Liver (tissue), 9 donors: ENCODE data around the gene ATP5PD. TPM values are rescaled to one million over a fixed set of nuclear protein-coding genes. Genes with fewer than 3 reads are reported as not detected.

Experiments used
- DNase-seq: peaks from one replicate; pipeline ENCODE4 v3.0.0-alpha.2; 2017; ENCODE audit warnings: low spot score
- H3K27ac ChIP-seq, 2 donors: one replicate each; pipeline ENCODE4 v1.7.0; 2013; ENCODE audit warnings: inconsistent platforms in 2 of 2, low read length in 2 of 2, control low read depth in 1 of 2, low read depth in 1 of 2, mild to moderate bottlenecking in 1 of 2
- H3K27me3 ChIP-seq, 4 donors: one replicate each; pipeline versions ENCODE4 v1.6.1 to v1.7.0; 2013; ENCODE audit warnings: low read length in 3 of 4, inconsistent platforms in 1 of 4, mild to moderate bottlenecking in 1 of 4, moderate library complexity in 1 of 4; ENCODE audit not compliant: control insufficient read depth in 4 of 4, insufficient read depth in 4 of 4
- H3K36me3 ChIP-seq, 4 donors: one replicate each; pipeline versions ENCODE4 v1.6.1 to v1.7.0; 2013; ENCODE audit warnings: low read length in 3 of 4, mild to moderate bottlenecking in 3 of 4, low read depth in 1 of 4, moderate library complexity in 1 of 4; ENCODE audit not compliant: control insufficient read depth in 4 of 4, insufficient read depth in 3 of 4
- H3K4me1 ChIP-seq, 4 donors: one replicate each; pipeline versions ENCODE4 v1.6.1 to v1.7.0; 2013; ENCODE audit warnings: low read length in 3 of 4, mild to moderate bottlenecking in 3 of 4, moderate library complexity in 1 of 4; ENCODE audit not compliant: control insufficient read depth in 4 of 4, insufficient read depth in 4 of 4
- H3K4me3 ChIP-seq, 3 donors: one replicate each; pipeline versions ENCODE4 v1.6.1 to v1.7.0; 2013; ENCODE audit warnings: low read length in 3 of 3, control low read depth in 1 of 3, low read depth in 1 of 3, mild to moderate bottlenecking in 1 of 3
- H3K9ac ChIP-seq, 2 donors: one replicate each; pipeline ENCODE4 v1.7.0; 2013; ENCODE audit warnings: low read length in 2 of 2, mild to moderate bottlenecking in 2 of 2, moderate library complexity in 2 of 2, control low read depth in 1 of 2, low read depth in 1 of 2
- H3K9me3 ChIP-seq, 4 donors: one replicate each; pipeline versions ENCODE4 v1.6.1 to v1.7.0; 2013; ENCODE audit warnings: low read length in 3 of 4; ENCODE audit not compliant: control insufficient read depth in 4 of 4
- EGR1 ChIP-seq, 2 donors: IDR thresholded peaks; 2 replicates each; pipeline ENCODE4 v1.6.1; 2016 to 2018; ENCODE audit warnings: antibody characterized with exemption in 2 of 2, low read depth in 2 of 2
- FOXA1 ChIP-seq: IDR thresholded peaks from 2 replicates; pipeline ENCODE4 v1.6.1; 2016; ENCODE audit warnings: antibody characterized with exemption
- FOXA2 ChIP-seq: IDR thresholded peaks from 2 replicates; pipeline ENCODE4 v1.6.1; 2016; ENCODE audit warnings: antibody characterized with exemption
- GABPA ChIP-seq, 2 donors: IDR thresholded peaks in 1 of 2; conservative IDR thresholded peaks in 1 of 2; 2 replicates each; pipeline ENCODE4 v1.6.1; 2016; ENCODE audit warnings: antibody characterized with exemption in 2 of 2, mild to moderate bottlenecking in 1 of 2, moderate library complexity in 1 of 2
- HNF4A ChIP-seq, 2 donors: conservative IDR thresholded peaks; 2 replicates each; pipeline ENCODE4 v1.6.1; 2016; ENCODE audit warnings: antibody characterized with exemption in 2 of 2, mild to moderate bottlenecking in 2 of 2
- HNF4G ChIP-seq: IDR thresholded peaks from 2 replicates; pipeline ENCODE4 v1.6.1; 2016; ENCODE audit warnings: antibody characterized with exemption
- JUND ChIP-seq, 2 donors: IDR thresholded peaks; 2 replicates each; pipeline ENCODE4 v1.6.1; 2016; ENCODE audit warnings: antibody characterized with exemption in 2 of 2
- NR2F2 ChIP-seq: IDR thresholded peaks from 2 replicates; pipeline ENCODE4 v1.6.1; 2016; ENCODE audit warnings: antibody characterized with exemption
- RAD21 ChIP-seq, 2 donors: IDR thresholded peaks; 2 replicates each; pipeline ENCODE4 v1.6.1; 2016; ENCODE audit warnings: antibody characterized with exemption in 2 of 2, mild to moderate bottlenecking in 2 of 2
- REST ChIP-seq: IDR thresholded peaks from 2 replicates; pipeline ENCODE4 v1.6.1; 2016; ENCODE audit warnings: antibody characterized with exemption, mild to moderate bottlenecking
- RXRA ChIP-seq, 2 donors: IDR thresholded peaks; 2 replicates each; pipeline ENCODE4 v1.6.1; 2017 to 2018; ENCODE audit warnings: antibody characterized with exemption in 2 of 2, mild to moderate bottlenecking in 1 of 2
- SP1 ChIP-seq: IDR thresholded peaks from 2 replicates; pipeline ENCODE4 v1.6.1; 2018; ENCODE audit warnings: antibody characterized with exemption, mild to moderate bottlenecking
- TAF1 ChIP-seq: conservative IDR thresholded peaks from 2 replicates; pipeline ENCODE4 v1.6.1; 2016; ENCODE audit warnings: antibody characterized with exemption, mild to moderate bottlenecking
- YY1 ChIP-seq: IDR thresholded peaks from 2 replicates; pipeline ENCODE4 v1.6.1; 2016; ENCODE audit warnings: antibody characterized with exemption, mild to moderate bottlenecking
- ZBTB33 ChIP-seq: IDR thresholded peaks from 2 replicates; pipeline ENCODE4 v1.6.1; 2016; ENCODE audit warnings: antibody characterized with exemption
- WGBS: extraction: QIAGEN DNeasy Blood & Tissue Kit; methylation state at CpG from one replicate; pipeline ENCODE4 v1.1.7; 2013; 5-methylcytosine and 5-hydroxymethylcytosine counted together
- polyA plus RNA-seq, 2 donors: library from polyadenylated mRNA; stranded (reverse) in 1 of 2; unstranded in 1 of 2; fragments of 200-250 nt in 1 of 2; fragments of >200 nt in 1 of 2; fragmentation: Nextera tagmentation in 1 of 2; extraction: Ambion mirVana in 1 of 2; gene quantifications; one replicate each; pipeline versions ENCODE4 v1.2.1 to v1.2.3, GENCODE V29; 2013 to 2015
- total RNA-seq, 2 donors: library from RNA; depleted of rRNA; stranded (reverse); fragments of >200 nt; gene quantifications; one replicate each; pipeline ENCODE4 v1.2.3, GENCODE V29; 2014
- TF ChIP-seq, protein P1 (sequence below): IDR thresholded peaks from 2 replicates; pipeline ENCODE4 v1.6.1; 2016; ENCODE audit warnings: antibody characterized with exemption
- TF ChIP-seq, protein P2 (sequence below): fragments of 150-350 bp; IDR thresholded peaks from 2 replicates; pipeline ENCODE4 v1.5.1; 2017; ENCODE audit warnings: improper control_type of control experiment, low read depth, low read length; ENCODE audit not compliant: missing input control
- TF ChIP-seq, protein P3 (sequence below): IDR thresholded peaks from 2 replicates; pipeline ENCODE4 v1.6.1; 2016; ENCODE audit warnings: antibody characterized with exemption
- donor health status: healthy.
- donor health status: healthy.
- donor health status: healthy.
- donor health status: healthy.
- donor health status: healthy.

Gene ATP5PD
- total and polyA plus RNA-seq, 4 donors, result 102 to 378 (median 184) TPM

DNA sequence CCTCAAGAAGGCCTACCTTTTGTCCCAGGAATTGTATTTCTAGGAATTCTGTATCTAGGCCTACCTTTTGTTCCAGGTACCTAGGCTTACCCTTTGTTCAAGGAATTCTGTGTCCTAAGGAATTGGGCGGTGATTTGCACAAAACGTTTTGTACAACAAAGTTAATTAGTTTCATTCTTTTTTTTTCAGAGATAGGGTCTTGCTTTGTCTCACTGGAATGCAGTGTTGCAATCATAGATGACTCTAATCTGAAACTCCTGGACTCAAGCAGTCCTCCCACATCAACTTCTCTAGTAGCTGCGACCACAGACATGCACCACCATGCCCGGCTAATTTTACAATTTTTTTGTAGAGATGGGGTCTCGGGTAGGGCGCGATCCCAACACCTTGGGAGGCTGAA is 52.3 kb downstream of the ATP5PD start:
- H3K36me3 ChIP-seq, result no peaks in the 10 kb centered on the region
- no peak overlapping the region for H3K4me3 ChIP-seq
- no peak for DNase-seq
- no peak for TF ChIP-seq FOXA1
- TF ChIP-seq HNF4A (conservative IDR thresholded peaks at IDR 0.05), result no peak
- TF ChIP-seq TAF1, result no peak
- no peak for TF ChIP-seq ZBTB33
- TF ChIP-seq, protein P1, sequence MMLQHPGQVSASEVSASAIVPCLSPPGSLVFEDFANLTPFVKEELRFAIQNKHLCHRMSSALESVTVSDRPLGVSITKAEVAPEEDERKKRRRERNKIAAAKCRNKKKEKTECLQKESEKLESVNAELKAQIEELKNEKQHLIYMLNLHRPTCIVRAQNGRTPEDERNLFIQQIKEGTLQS, result no peak
- no peak for TF ChIP-seq JUND (IDR thresholded peaks at IDR 0.05)
- no peak for TF ChIP-seq YY1
- no peak for TF ChIP-seq RAD21 (IDR thresholded peaks at IDR 0.05)
- no peak for TF ChIP-seq NR2F2
- TF ChIP-seq FOXA2, result no peak
- TF ChIP-seq EGR1 (IDR thresholded peaks at IDR 0.05; ENCODE audit: low read depth in 2 of 2), result no peak
- no peak for TF ChIP-seq SP1
- TF ChIP-seq GABPA (IDR thresholded peaks at IDR 0.05 in 1 of 2, conservative IDR thresholded peaks at IDR 0.05 in 1 of 2), result no peak
- no peak for TF ChIP-seq REST
- TF ChIP-seq, protein P2, sequence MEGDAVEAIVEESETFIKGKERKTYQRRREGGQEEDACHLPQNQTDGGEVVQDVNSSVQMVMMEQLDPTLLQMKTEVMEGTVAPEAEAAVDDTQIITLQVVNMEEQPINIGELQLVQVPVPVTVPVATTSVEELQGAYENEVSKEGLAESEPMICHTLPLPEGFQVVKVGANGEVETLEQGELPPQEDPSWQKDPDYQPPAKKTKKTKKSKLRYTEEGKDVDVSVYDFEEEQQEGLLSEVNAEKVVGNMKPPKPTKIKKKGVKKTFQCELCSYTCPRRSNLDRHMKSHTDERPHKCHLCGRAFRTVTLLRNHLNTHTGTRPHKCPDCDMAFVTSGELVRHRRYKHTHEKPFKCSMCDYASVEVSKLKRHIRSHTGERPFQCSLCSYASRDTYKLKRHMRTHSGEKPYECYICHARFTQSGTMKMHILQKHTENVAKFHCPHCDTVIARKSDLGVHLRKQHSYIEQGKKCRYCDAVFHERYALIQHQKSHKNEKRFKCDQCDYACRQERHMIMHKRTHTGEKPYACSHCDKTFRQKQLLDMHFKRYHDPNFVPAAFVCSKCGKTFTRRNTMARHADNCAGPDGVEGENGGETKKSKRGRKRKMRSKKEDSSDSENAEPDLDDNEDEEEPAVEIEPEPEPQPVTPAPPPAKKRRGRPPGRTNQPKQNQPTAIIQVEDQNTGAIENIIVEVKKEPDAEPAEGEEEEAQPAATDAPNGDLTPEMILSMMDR, result no peak
- no peak for TF ChIP-seq RXRA (IDR thresholded peaks at IDR 0.05)
- no peak for TF ChIP-seq HNF4G
- TF ChIP-seq, protein P3, sequence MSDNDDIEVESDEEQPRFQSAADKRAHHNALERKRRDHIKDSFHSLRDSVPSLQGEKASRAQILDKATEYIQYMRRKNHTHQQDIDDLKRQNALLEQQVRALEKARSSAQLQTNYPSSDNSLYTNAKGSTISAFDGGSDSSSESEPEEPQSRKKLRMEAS, result no peak
- no peaks in the 10 kb centered on the region for H3K9me3 ChIP-seq
- WGBS, result 90% methylated on average over 7 of the region's 7 CpGs
- no peaks in the 10 kb centered on the region for H3K4me1 ChIP-seq
- H3K9ac ChIP-seq, result no peak overlapping the region
- no peak overlapping the region for H3K27ac ChIP-seq
- H3K27me3 ChIP-seq, result no peaks in the 10 kb centered on the region
